Measurements from ENCODE around the gene GNG5. TPM values are rescaled to one million over a fixed set of nuclear protein-coding genes. Genes with fewer than 3 reads are reported as not detected.

GNG5 gene
- total RNA-seq, 1 experiment from 2014 or later, result 49.9 TPM

Other genes starting within 250 kb of the GNG5 start
- gene SAMD13, start 204.9 kb downstream of the GNG5 start, total RNA-seq (2014; rRNA removed), result 1.1 and 2.2 TPM in 2 replicates
- gene DNASE2B, start 108.1 kb downstream of the GNG5 start, total RNA-seq (2014; rRNA removed), result not detected in 2 replicates
- gene RPF1, start 27.3 kb downstream of the GNG5 start, total RNA-seq (2014; rRNA removed), result 83.0 and 85.8 TPM in 2 replicates
- 2.9 TPM in 1 of 2 replicates, not detected in the other for gene SPATA1, start 195 bp downstream of the GNG5 start, total RNA-seq (2014; rRNA removed)
- gene CTBS, start 67.9 kb upstream of the GNG5 start, total RNA-seq (2014; rRNA removed), result 3.7 and 5.9 TPM in 2 replicates
- 22.8 and 28.0 TPM in 2 replicates for gene SSX2IP, start 183.9 kb upstream of the GNG5 start, total RNA-seq (2014; rRNA removed)